Mucosa of descending colon (tissue), 3 donors: ENCODE measurements around the gene EHMT1. TPM values are rescaled to one million over a fixed set of nuclear protein-coding genes. Genes with fewer than 3 reads are reported as not detected.

Experiments
- ATAC-seq: fragments of 200-7000 bp; cut with Tn5 transposase; one replicate; pipeline ENCODE4 v1.9.1; 2020; ENCODE audit warnings: mild to moderate bottlenecking, moderate library complexity
- DNase-seq, 3 donors: peaks; one replicate each; pipeline ENCODE4 v3.0.0-alpha.2; 2020
- H3K36me3 ChIP-seq: fragments of 200-600 bp; one replicate; pipeline ENCODE4 v1.8.0; 2021; ENCODE audit warnings: low read depth, mild to moderate bottlenecking
- H3K4me1 ChIP-seq: fragments of 200-600 bp; one replicate; pipeline ENCODE4 v1.8.0; 2021; ENCODE audit warnings: low read depth, mild to moderate bottlenecking
- H3K4me3 ChIP-seq: fragments of 200-600 bp; one replicate; pipeline ENCODE4 v1.8.0; 2021; ENCODE audit warnings: mild to moderate bottlenecking
- H3K9me3 ChIP-seq: fragments of 200-600 bp; one replicate; pipeline ENCODE4 v1.8.0; 2021; ENCODE audit warnings: mild to moderate bottlenecking
- CTCF ChIP-seq: fragments of 200-600 bp; IDR thresholded peaks from one replicate; pipeline ENCODE4 v1.8.0; 2022; ENCODE audit warnings: antibody characterized with exemption, mild to moderate bottlenecking
- intact Hi-C, 2 donors: fragments of 100-400 bp; cut with DNase I in 1 of 2; cut with micrococcal nuclease in 1 of 2; formaldehyde crosslinking; loops; one replicate each; pipeline versions ENCODE4 v1.11.0 to v1.11.1; 2022; cut with DNase I, micrococcal nuclease
- total RNA-seq, 3 donors: library from RNA; stranded (reverse); fragmentation: NEBNext Ultra II Directional in 2 of 3; extraction: Animal tissue kit (Norgen Biotek cat#: 25700) in 2 of 3; gene quantifications; one replicate each; pipeline versions ENCODE4 v1.2.1 to v1.2.4, GENCODE V29; 2021 to 2023
- donor health status: DM: no; HTN: no; CAD: no; lungs with moderate emphysema.
- donor health status: DM: no; HTN: no; CAD: no.
- donor health status: DM: no; HTN: yes; CAD: no.

The EHMT1 gene
- total RNA-seq, 3 donors from 2014 or later, result 78.4 to 90.8 (median 83.3) TPM

DNA sequence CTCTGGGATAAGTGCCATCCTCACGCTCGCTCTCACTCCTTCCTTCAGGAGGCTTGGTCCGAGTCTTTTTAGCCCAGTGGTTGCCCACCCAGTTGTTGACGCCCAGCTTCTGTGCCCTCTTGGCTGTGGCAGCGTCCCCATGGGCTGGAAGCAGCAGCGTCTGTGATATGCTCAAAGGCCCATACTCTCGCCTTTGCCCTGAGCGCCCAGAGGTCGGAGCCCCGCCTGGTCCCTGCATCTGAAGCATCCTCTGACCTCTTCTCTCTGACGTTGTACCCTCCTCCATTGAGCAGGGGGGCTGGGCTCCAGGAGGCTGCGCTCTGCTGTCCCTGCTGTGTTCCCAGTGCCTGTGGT is 180.8 kb downstream of the EHMT1 start:
- DNase-seq, result no peak
- no peak for ATAC-seq
- H3K4me3 ChIP-seq, result no peak overlapping the region
- TF ChIP-seq CTCF, result no peak
- H3K4me1 ChIP-seq, result no peaks in the 10 kb centered on the region
- intact Hi-C loops, result no loop called here
- H3K36me3 ChIP-seq, result peaks cover 6% of the 10 kb centered on the region
- no peaks in the 10 kb centered on the region for H3K9me3 ChIP-seq

- intact Hi-C loops, result no loop called here
- peaks cover 6% of the 10 kb centered on the region for H3K36me3 ChIP-seq
These were observed 181.6 kb downstream of the EHMT1 start for GRCh38 chr9:137800196-137801022.

DNA sequence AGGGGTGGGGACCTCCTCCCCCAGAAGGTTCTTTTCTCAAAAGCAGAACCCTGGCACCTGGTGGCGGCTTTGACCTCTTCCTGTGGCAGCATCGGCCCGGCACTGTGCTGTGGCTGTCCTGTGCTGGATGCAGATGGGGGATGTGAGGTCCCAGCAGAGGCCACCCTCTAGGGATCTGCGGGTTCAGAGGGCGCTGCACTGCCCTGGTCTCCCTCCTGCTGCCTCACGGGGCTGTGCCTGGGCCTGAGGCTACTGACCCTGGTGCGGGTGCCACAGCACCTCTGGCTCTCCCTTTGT is 182.2 kb downstream of the EHMT1 start:
- DNase-seq, result no peak
- intact Hi-C loops, result no loop called here
- no peak overlapping the region for H3K4me3 ChIP-seq
- no peak for TF ChIP-seq CTCF
- no peaks in the 10 kb centered on the region for H3K9me3 ChIP-seq
- H3K36me3 ChIP-seq, result peaks cover 3% of the 10 kb centered on the region
- no peak for ATAC-seq
- no peaks in the 10 kb centered on the region for H3K4me1 ChIP-seq

More at GRCh38 chr9:137800196-137801022, 181.6 kb downstream of the EHMT1 start:
- ATAC-seq (no peak), DNase-seq (no peak)
- no peaks in the 10 kb centered on the region for H3K4me1 ChIP-seq
- H3K4me3 ChIP-seq, result no peak overlapping the region
- no peak for TF ChIP-seq CTCF
- H3K9me3 ChIP-seq, result no peaks in the 10 kb centered on the region

GRCh38 chr9:137802021-137802420 is 183.2 kb downstream of the EHMT1 start:
- Histone ChIP-seq H3K4me1 (no peaks in the 10 kb centered on the region), H3K36me3 (peaks cover 3% of the 10 kb centered on the region), H3K4me3 (no peak overlapping the region), H3K9me3 (no peaks in the 10 kb centered on the region)
- TF ChIP-seq CTCF, result no peak
- intact Hi-C loops, result no loop called here
- DNase-seq, result no peak
- ATAC-seq, result no peak

DNA sequence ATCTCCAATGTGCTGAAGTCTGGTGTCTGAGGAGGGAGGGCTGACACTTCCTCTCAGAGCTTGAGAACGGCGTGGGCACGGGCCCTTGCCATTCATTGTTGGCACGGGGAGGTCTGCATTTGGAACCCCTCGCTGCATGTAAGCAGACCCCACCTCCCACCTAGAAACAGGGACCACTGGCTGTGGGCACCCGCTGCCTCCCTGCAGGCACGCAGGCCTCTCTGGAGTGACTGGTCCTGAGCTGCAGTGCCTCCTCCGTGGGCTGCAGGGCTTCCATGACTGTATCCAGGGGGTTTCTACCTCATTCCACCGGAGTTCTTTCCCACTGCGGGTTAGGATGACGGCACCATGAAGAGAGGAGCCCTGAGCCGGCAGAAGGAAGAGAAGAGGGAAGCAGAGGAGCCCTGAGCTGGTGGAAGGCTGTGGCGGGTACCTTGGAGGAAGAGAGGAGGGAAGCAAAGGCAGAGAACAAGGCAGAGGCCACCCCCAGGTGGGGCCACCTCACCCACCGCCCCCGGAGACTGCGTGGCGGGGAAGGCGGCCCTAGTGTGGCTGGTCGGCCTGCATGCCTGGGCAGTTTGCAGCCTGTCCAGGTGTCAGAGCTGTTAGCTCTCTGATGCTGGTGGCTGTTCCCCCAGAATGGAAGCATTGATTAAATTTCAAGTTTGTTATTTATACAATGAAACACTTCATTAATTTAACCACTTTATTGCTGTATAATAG is 183.9 kb downstream of the EHMT1 start:
- Histone ChIP-seq H3K4me1 (no peaks in the 10 kb centered on the region), H3K36me3 (peaks cover 3% of the 10 kb centered on the region), H3K4me3 (no peak overlapping the region), H3K9me3 (no peaks in the 10 kb centered on the region)
- intact Hi-C loops, result no loop called here
- TF ChIP-seq CTCF, result no peak
- no peak for DNase-seq
- ATAC-seq, result no peak
